Heart right ventricle (tissue), 16 donors: ENCODE measurements around the gene BTLA. TPM values are rescaled to one million over a fixed set of nuclear protein-coding genes. Genes with fewer than 3 reads are reported as not detected.

ENCODE experiments used
- ATAC-seq, 8 donors: fragments of 200-7000 bp; cut with Tn5 transposase; one replicate each; pipeline ENCODE4 v1.9.1; 2020; ENCODE audit warnings: mild to moderate bottlenecking in 8 of 8, moderate library complexity in 8 of 8, moderate number of reproducible peaks in 1 of 8
- DNase-seq, 2 donors: peaks; one replicate each; pipeline ENCODE4 v3.0.0-alpha.2; 2020
- H3K27ac ChIP-seq, 10 donors: fragments of 200-600 bp; sonication (generic) in 2 of 10; one replicate each; pipeline versions ENCODE4 v1.5.0 to v1.8.0; 2020 to 2022; ENCODE audit warnings: mild to moderate bottlenecking in 3 of 10
- H3K27me3 ChIP-seq, 7 donors: fragments of 200-600 bp; one replicate each; pipeline ENCODE4 v1.8.0; 2021 to 2022; ENCODE audit warnings: mild to moderate bottlenecking in 2 of 7
- H3K36me3 ChIP-seq, 9 donors: fragments of 200-600 bp; sonication (generic) in 1 of 9; one replicate each; pipeline versions ENCODE4 v1.5.0 to v1.8.0; 2020 to 2022; ENCODE audit warnings: mild to moderate bottlenecking in 2 of 9
- H3K4me1 ChIP-seq, 9 donors: fragments of 200-600 bp; sonication (generic) in 1 of 9; one replicate each; pipeline versions ENCODE4 v1.5.0 to v1.8.0; 2020 to 2022; ENCODE audit warnings: mild to moderate bottlenecking in 4 of 9
- H3K4me3 ChIP-seq, 10 donors: fragments of 200-600 bp; sonication (generic) in 2 of 10; one replicate each; pipeline versions ENCODE4 v1.5.0 to v1.8.0; 2020 to 2022; ENCODE audit warnings: mild to moderate bottlenecking in 7 of 10, moderate library complexity in 2 of 10
- H3K9me3 ChIP-seq, 11 donors: fragments of 200-600 bp in 10 of 11; sonication (generic) in 2 of 11; one replicate each; pipeline versions ENCODE4 v1.5.0 to v1.8.0; 2013 to 2022; ENCODE audit warnings: mild to moderate bottlenecking in 2 of 11, control low read depth in 1 of 11, moderate library complexity in 1 of 11
- WGBS, 2 donors: extraction: QIAGEN DNeasy Blood & Tissue Kit; methylation state at CpG; one replicate each; pipeline ENCODE4 v1.1.7; 2013; ENCODE audit warnings: inconsistent platforms in 1 of 2; 5-methylcytosine and 5-hydroxymethylcytosine counted together
- intact Hi-C, 10 donors: fragments of 100-400 bp; cut with DNase I; formaldehyde crosslinking; loops; one replicate each; pipeline versions ENCODE4 v1.11.1 to v1.14.2; 2022
- polyA plus RNA-seq, 2 donors: library from polyadenylated mRNA; stranded (reverse); fragments of 200-250 nt; gene quantifications; one replicate each; pipeline ENCODE4 v1.2.3, GENCODE V29; 2013
- total RNA-seq, 10 donors: library from RNA; stranded (reverse); fragmentation: NEBNext Ultra II Directional in 3 of 10; extraction: Animal tissue kit (Norgen Biotek cat#: 25700) in 3 of 10; gene quantifications; one replicate each; pipeline versions ENCODE4 v1.2.1 to v1.2.4, GENCODE V29; 2021 to 2023
- TF ChIP-seq, protein P1 (sequence below), 9 donors: fragments of 200-600 bp; sonication (generic) in 2 of 9; IDR thresholded peaks; one replicate each; pipeline versions ENCODE4 v1.5.0 to v1.8.0; 2021 to 2022; ENCODE audit warnings: antibody characterized with exemption in 9 of 9, mild to moderate bottlenecking in 5 of 9, moderate library complexity in 1 of 9
- donor health status: Arrhythmogenic right ventricular cardiomyopathy.
- donor health status: ischemic (EF 13 %, LVEDD 7.1; RV severe dilation, severe dysfunction).
- donor health status: healthy with polysubstance abuse.
- donor health status: DM: no; HTN: yes; CAD: no.
- donor health status: DM: no; HTN: no; CAD: no.
- donor health status: ischemic (EF 25% LVEDD 6.9; RV normal size, moderate dysfunction).
- donor health status: ischemic (EF 25% LVEDD 5.7; RV mildly dilated, moderate dysfunction).
- donor health status: healthy.
- donor health status: DM: yes; HTN: yes; CAD: no.
- donor health status: Ischemic cardiomyopathy.
- donor health status: ischemic (EF 35%, LVEDD 5.7; RV mildly dilated, moderate dysfunction).
- donor health status: nonischemic (EF 11% LVEDD 7.7; RV severe dilation, severe dysfunction).
- donor health status: DM: yes; HTN: yes; CAD: no.
- donor health status: PGD.
- donor health status: ischemic (EF 29% LVEDD 5.4; RV normal size, mild dysfunction).
- donor health status: nonischemic (EF 23%, LVEDD 6.1; RV moderate dilation, normal function).

Gene BTLA
- total and polyA plus RNA-seq, 12 donors: 0.03 to 0.97 (median 0.07) TPM; not detected in 7

GRCh38 chr3:112514527-112515128, 15.4 kb upstream of the BTLA start:
- 56 to 66% methylated on average over 2 of the region's 2 CpGs for WGBS, 2 donors
- TF ChIP-seq, protein P1, sequence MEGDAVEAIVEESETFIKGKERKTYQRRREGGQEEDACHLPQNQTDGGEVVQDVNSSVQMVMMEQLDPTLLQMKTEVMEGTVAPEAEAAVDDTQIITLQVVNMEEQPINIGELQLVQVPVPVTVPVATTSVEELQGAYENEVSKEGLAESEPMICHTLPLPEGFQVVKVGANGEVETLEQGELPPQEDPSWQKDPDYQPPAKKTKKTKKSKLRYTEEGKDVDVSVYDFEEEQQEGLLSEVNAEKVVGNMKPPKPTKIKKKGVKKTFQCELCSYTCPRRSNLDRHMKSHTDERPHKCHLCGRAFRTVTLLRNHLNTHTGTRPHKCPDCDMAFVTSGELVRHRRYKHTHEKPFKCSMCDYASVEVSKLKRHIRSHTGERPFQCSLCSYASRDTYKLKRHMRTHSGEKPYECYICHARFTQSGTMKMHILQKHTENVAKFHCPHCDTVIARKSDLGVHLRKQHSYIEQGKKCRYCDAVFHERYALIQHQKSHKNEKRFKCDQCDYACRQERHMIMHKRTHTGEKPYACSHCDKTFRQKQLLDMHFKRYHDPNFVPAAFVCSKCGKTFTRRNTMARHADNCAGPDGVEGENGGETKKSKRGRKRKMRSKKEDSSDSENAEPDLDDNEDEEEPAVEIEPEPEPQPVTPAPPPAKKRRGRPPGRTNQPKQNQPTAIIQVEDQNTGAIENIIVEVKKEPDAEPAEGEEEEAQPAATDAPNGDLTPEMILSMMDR (IDR thresholded peaks at IDR 0.05): no peak
- peaks cover 0 to 16% (median 0%) of the 10 kb centered on the region in 11 donors for H3K9me3 ChIP-seq
- H3K27me3 ChIP-seq: no peaks in the 10 kb centered on the region
- no peak overlapping the region for H3K4me3 ChIP-seq
- DNase-seq (no peak), ATAC-seq (no peak)
- H3K36me3 ChIP-seq: no peaks in the 10 kb centered on the region
- intact Hi-C loops: loop anchor here in 7 of 10 donors (5.0 to 10.0 kb wide), 7 partner anchors 180 to 402 kb away; partner anchors contain the start of genes SLC9C1 (in 3 of the 7) and CD200 (in 1 of the 7)
- peaks cover 0 to 3% (median 0%) of the 10 kb centered on the region in 9 donors for H3K4me1 ChIP-seq
- no peak overlapping the region for H3K27ac ChIP-seq

GRCh38 chr3:112512320-112512719, 13.0 kb upstream of the BTLA start:
- DNase-seq (no peak), ATAC-seq (no peak)
- no peak overlapping the region for H3K4me3 ChIP-seq
- H3K27me3 ChIP-seq: no peaks in the 10 kb centered on the region
- H3K4me1 ChIP-seq: peaks cover 0 to 20% (median 9%) of the 10 kb centered on the region in 9 donors
- no peaks in the 10 kb centered on the region for H3K36me3 ChIP-seq
- intact Hi-C loops: loop anchor here in 2 of 10 donors (10.0 kb wide), 3 partner anchors 178 to 228 kb away; partner anchors contain the start of genes CD200 (in 1 of the 2) and SLC9C1 (in 1 of the 2)
- no peak overlapping the region for H3K27ac ChIP-seq
- H3K9me3 ChIP-seq: peaks cover 0 to 16% (median 0%) of the 10 kb centered on the region in 11 donors
- TF ChIP-seq, protein P1 (IDR thresholded peaks at IDR 0.05): no peak

DNA sequence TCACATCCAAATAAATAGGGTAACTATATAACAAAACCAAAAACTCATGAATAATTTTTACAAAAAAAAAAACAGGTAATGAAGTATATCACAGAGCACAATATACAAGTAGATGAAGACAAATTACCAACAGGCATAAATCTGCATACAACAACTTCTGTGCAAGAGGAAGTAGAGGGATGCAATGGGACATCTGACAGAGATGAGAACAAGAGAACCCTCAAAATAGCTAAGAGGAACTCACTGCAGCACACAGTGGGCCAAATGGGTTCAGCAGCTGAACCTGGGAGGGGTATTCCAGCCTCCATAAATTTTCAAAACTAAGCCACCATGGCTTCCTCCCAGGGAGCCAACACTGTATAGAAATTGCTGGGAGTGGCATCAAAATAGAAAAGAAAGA, 9.6 kb upstream of the BTLA start:
- intact Hi-C loops: no loop called here
- DNase-seq (no peak), ATAC-seq (no peak)
- H3K4me3 ChIP-seq: no peak overlapping the region
- H3K27ac ChIP-seq: peak overlapping the region in 3 of 10 donors; percentile 6 to 33 (median 24)
- H3K27me3 ChIP-seq: no peaks in the 10 kb centered on the region
- peaks cover 0 to 16% (median 0%) of the 10 kb centered on the region in 11 donors for H3K9me3 ChIP-seq
- peaks cover 0 to 20% (median 9%) of the 10 kb centered on the region in 9 donors for H3K4me1 ChIP-seq
- TF ChIP-seq, protein P1 (IDR thresholded peaks at IDR 0.05): no peak
- no peaks in the 10 kb centered on the region for H3K36me3 ChIP-seq

- H3K4me3 ChIP-seq: no peak overlapping the region
- ATAC-seq (no peak), DNase-seq (no peak)
- no peaks in the 10 kb centered on the region for H3K27me3 ChIP-seq
- TF ChIP-seq, protein P1 (IDR thresholded peaks at IDR 0.05): no peak
- H3K36me3 ChIP-seq: no peaks in the 10 kb centered on the region
- H3K27ac ChIP-seq: peak overlapping the region in 1 of 10 donors; percentile 6
- intact Hi-C loops: no loop called here
- peaks cover 0 to 16% (median 0%) of the 10 kb centered on the region in 11 donors for H3K9me3 ChIP-seq
- peaks cover 0 to 20% (median 9%) of the 10 kb centered on the region in 9 donors for H3K4me1 ChIP-seq
- 72 to 78% methylated on average over 2 of the region's 2 CpGs for WGBS, 2 donors
Observed at GRCh38 chr3:112508261-112508660, 9.0 kb upstream of the BTLA start.
